Stimulated activated CD8-positive, alpha-beta memory T cell treated with anti-CD3 and anti-CD28 coated beads, Interleukin-7, amount 100 ng/mL, for 4 hours (primary cell): ENCODE measurements around the gene AQP12B.

ENCODE experiments used
- DNase-seq, 2 donors: peaks; one replicate each; pipeline ENCODE4 v3.0.0-alpha.2; 2020; ENCODE audit warnings: low read depth in 2 of 2

Gene AQP12B

GRCh38 chr2:240632306-240632721, 50.4 kb downstream of the AQP12B start:
- no peak for DNase-seq

DNA sequence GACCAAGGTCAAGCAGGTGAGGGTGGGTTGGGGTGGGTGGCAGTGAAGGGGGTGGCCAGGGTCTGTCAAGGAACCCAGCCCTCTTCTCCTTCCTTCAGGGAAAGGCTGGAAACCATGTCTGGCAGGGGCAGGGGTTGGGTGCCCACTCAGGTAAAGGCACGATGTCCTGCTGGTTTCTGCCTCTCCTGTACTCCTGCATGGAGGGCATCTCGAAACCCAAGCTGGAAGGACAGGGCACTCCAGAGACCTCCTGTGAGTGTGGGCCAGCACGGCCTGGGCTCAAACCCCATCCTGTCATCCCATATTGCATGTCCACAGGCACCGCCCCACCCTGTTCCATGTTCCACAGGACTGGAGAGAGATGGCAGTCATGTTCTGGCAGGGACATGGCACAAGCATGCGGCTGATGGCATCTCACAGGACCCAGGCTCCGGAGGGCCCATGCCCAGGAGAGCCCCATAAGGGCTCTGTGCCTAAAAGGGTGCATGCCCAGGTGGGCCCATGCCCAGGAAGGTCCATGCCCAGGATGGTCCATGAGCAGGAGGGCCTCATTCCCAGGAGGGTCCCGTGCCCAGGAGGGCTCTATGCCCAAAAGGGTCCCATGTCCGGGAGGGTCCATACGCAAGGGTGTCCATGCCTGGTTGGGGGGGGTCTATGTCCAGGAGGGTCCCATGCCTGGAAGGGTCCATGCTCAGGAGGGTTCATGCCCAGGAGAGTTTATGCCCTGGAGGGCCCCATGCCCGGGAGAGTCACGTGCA, 51.0 kb downstream of the AQP12B start:
- DNase-seq, result no peak

DNA sequence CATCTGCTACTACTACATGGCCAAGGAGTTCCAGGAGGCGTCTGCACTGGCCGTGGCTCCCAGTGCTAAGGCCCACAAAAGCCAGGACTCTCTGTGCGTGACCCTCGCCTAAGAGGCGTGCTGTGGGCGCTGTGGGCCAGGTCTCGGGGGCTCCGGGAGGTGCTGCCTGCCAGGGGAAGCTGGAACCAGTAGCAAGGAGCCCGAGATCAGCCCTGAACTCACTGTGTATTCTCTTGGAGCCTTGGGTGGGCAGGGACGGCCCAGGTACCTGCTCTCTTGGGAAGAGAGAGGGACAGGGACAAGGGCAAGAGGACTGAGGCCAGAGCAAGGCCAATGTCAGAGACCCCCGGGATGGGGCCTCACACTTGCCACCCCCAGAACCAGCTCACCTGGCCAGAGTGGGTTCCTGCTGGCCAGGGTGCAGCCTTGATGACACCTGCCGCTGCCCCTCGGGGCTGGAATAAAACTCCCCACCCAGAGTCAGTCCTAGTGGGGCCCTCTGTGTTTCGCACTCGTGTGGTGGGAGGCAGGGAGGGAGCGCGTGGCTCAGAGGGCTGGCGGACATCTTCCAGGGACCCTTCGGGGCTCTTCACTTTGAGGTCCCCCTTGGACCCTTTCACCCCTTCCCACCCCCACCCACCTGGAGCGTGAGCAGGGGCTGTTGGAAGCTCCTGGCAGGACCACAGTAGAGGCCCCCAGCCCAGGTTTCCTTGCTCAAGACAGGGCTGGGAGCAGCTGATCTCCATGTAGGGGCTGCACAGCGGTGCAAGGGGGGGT, 51.7 kb downstream of the AQP12B start:
- DNase-seq, result no peak

DNA sequence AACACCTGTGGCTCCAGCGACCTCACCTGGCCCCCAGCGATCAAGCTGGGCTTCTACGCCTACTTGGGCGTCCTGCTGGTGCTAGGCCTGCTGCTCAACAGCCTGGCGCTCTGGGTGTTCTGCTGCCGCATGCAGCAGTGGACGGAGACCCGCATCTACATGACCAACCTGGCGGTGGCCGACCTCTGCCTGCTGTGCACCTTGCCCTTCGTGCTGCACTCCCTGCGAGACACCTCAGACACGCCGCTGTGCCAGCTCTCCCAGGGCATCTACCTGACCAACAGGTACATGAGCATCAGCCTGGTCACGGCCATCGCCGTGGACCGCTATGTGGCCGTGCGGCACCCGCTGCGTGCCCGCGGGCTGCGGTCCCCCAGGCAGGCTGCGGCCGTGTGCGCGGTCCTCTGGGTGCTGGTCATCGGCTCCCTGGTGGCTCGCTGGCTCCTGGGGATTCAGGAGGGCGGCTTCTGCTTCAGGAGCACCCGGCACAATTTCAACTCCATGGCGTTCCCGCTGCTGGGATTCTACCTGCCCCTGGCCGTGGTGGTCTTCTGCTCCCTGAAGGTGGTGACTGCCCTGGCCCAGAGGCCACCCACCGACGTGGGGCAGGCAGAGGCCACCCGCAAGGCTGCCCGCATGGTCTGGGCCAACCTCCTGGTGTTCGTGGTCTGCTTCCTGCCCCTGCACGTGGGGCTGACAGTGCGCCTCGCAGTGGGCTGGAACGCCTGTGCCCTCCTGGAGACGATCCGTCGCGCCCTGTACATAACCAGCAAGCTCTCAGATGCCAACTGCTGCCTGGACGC, 52.5 kb downstream of the AQP12B start:
- no peak for DNase-seq

- no peak for DNase-seq
These were observed 53.1 kb downstream of the AQP12B start for GRCh38 chr2:240629619-240629967.

DNA sequence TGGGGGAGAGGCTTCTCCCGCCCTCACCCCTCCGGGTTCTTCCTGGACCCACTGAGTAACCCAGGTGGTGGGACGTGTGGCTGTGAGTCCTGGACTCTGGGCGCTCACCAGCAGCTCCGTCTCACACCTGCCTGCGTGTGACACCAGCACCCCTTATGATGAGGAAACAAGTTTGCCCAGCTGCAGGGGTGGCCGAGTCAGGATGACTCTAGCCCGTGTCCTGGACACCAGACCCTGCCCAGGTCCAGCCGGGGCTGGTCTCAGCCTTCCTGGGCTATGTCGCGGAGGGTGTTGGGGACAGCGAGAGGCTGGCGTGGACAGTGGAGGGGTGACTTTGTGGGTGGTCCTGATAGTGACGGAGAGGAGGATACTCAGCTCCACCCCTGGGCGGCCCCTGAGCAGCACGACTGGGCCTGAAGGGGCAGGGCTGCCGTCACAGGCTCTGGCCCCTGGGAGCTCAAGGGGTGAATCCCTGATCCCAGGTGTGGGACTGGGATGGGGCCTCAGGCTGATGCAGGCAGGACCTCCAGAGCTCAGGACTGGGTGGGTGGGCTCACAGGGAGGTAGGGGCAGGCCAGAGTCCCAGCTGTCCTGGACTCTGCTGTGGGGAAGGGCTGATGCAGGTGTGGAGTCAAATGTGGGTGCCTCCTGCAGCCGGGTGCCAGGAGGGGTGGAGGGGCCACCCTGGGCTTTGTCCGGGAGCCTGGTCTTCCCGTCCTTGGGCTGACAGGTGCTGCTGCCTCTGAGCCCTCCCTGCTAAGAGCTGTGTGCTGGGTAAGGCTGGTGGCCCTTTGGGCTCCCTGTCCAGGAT, 53.7 kb downstream of the AQP12B start:
- no peak for DNase-seq

GRCh38 chr2:240628507-240628807, 54.2 kb downstream of the AQP12B start:
- no peak for DNase-seq

DNA sequence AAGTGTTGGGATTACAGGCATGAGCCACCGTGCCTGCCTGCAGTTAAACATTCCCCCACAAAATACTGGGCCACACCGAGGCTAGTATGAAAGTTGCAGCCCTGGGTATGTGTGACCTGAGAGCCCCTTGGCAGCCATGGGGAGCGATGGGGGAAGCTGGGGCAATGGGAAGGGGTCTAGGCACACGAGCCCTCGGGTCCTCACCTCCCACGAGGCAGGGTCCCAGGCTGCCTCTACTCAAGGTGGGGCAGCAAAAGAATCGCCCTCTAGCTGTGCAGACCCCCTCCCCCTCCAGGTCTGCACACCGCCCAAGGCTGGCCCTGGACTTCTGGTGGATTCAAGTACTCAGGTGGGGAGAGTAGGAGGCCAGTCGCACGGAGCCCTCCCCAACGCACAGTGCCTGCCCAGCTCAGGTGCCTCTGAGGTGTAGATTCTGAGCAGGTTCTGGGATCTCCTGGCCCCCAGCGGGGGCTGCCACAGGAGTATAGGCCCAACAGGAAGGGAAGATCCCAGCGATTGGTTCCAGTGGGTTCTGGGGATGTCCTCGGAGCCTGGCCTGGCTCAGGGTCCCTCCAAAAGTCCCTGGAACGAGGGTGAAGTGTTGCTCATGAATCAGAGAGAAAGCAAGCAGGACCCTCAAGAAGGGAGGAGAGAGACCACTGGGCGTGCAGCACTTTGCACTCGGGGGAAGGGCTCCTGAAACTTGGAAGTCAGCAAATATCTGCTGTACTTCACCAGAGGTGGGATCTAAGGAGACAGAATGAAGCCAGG, 54.8 kb downstream of the AQP12B start:
- DNase-seq, result no peak

DNA sequence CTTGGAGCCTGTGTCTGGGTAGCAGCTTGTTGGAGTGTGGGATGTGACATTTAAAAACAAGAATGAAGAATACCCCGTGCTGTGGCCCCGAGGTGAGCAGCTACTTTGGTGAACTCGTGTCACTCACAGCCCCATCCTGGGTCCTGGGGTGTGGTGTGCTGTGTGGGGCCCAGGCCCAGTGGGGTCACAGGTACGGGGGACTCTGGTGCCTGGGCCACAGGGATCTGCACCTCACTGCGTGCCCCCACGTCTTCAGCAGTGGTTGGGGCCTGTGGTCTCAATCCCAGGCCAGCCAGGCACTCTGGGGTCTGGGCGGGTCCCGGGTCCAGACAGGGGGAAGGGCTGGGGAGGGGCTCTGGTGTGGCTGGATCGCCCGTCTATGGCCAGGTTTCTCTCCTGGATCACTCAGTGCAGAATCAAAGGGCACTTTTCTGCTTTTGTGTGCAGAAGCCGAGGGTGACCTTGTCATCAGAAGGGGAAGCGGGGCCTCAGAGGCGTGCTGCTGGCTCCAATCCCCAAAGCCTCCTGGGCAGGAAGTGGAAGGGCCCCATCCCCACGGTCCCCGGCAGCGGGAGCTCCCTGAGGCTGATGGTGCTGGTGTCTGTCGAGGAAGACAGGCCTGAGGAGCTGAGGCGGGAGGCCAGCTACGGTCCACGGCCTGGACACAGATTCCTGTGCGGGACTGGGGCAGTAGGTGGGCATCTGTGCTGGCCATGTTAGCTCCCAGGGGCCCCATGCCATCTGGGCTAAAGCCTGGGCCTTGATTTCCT, 56.0 kb downstream of the AQP12B start:
- no peak for DNase-seq
